ENCODE data around the gene TXNDC2.
"Not testable (repeated sequence)": the region's sequence is repeated elsewhere in the genome, so short reads cannot be mapped to it uniquely, and the experiment has no call there.

The TXNDC2 gene

GRCh38 chr18:9900699-9901098 is 14.9 kb downstream of the TXNDC2 start:
- Mint-ChIP-seq H3K27me3 (ENCODE audit: low read depth, poor library complexity) (peaks cover 8% of the 10 kb centered on the region), H3K4me3 (no peak overlapping the region), H3K36me3 (ENCODE audit: low read depth) (no peaks in the 10 kb centered on the region), H3K27ac (no peak overlapping the region), H3K4me1 (peaks cover 17% of the 10 kb centered on the region), H3K9me3 (no peaks in the 10 kb centered on the region)
- DNase-seq = no peak
- no peak for TF ChIP-seq CTCF (IDR thresholded peaks at IDR 0.05)

GRCh38 chr18:9901377-9901776 is 15.6 kb downstream of the TXNDC2 start:
- no peaks in the 10 kb centered on the region for H3K36me3 Mint-ChIP-seq (ENCODE audit: low read depth)
- no peak for TF ChIP-seq CTCF (IDR thresholded peaks at IDR 0.05)
- peaks cover 21% of the 10 kb centered on the region for H3K4me1 Mint-ChIP-seq
- DNase-seq = no peak
- H3K4me3 Mint-ChIP-seq = no peak overlapping the region
- H3K9me3 Mint-ChIP-seq = no peaks in the 10 kb centered on the region
- H3K27me3 Mint-ChIP-seq (ENCODE audit: low read depth, poor library complexity) = peaks cover 11% of the 10 kb centered on the region
- H3K27ac Mint-ChIP-seq = no peak overlapping the region

GRCh38 chr18:9902264-9902663 is 16.5 kb downstream of the TXNDC2 start:
- H3K36me3 Mint-ChIP-seq (ENCODE audit: low read depth); H3K4me3 Mint-ChIP-seq; DNase-seq; H3K27ac Mint-ChIP-seq; H3K9me3 Mint-ChIP-seq: not testable (repeated sequence)
- peaks cover 11% of the 10 kb centered on the region for H3K27me3 Mint-ChIP-seq (ENCODE audit: low read depth, poor library complexity)
- H3K4me1 Mint-ChIP-seq = peaks cover 21% of the 10 kb centered on the region

- no peak overlapping the region for H3K4me3 Mint-ChIP-seq
- H3K9me3 Mint-ChIP-seq = no peaks in the 10 kb centered on the region
- peaks cover 11% of the 10 kb centered on the region for H3K27me3 Mint-ChIP-seq (ENCODE audit: low read depth, poor library complexity)
- DNase-seq = no peak
- no peaks in the 10 kb centered on the region for H3K36me3 Mint-ChIP-seq (ENCODE audit: low read depth)
- H3K4me1 Mint-ChIP-seq = peaks cover 21% of the 10 kb centered on the region
- H3K27ac Mint-ChIP-seq = no peak overlapping the region
- TF ChIP-seq CTCF (IDR thresholded peaks at IDR 0.05) = no peak
These were observed 17.1 kb downstream of the TXNDC2 start for GRCh38 chr18:9902832-9903231.

- Mint-ChIP-seq H3K27me3 (ENCODE audit: low read depth, poor library complexity) (peaks cover 16% of the 10 kb centered on the region), H3K27ac (no peak overlapping the region), H3K4me3 (no peak overlapping the region), H3K9me3 (no peaks in the 10 kb centered on the region), H3K4me1 (peaks cover 21% of the 10 kb centered on the region), H3K36me3 (ENCODE audit: low read depth) (no peaks in the 10 kb centered on the region)
- no peak for DNase-seq
- no peak for TF ChIP-seq CTCF (IDR thresholded peaks at IDR 0.05)
These were observed 19.7 kb downstream of the TXNDC2 start for GRCh38 chr18:9905401-9905922.

- no peaks in the 10 kb centered on the region for H3K9me3 Mint-ChIP-seq
- no peak for TF ChIP-seq CTCF (IDR thresholded peaks at IDR 0.05)
- H3K27me3 Mint-ChIP-seq (ENCODE audit: low read depth, poor library complexity) = peaks cover 15% of the 10 kb centered on the region
- no peak for DNase-seq
- H3K4me3 Mint-ChIP-seq = no peak overlapping the region
- H3K27ac Mint-ChIP-seq = no peak overlapping the region
- no peaks in the 10 kb centered on the region for H3K36me3 Mint-ChIP-seq (ENCODE audit: low read depth)
- peaks cover 21% of the 10 kb centered on the region for H3K4me1 Mint-ChIP-seq
These were observed 20.7 kb downstream of the TXNDC2 start for GRCh38 chr18:9906481-9906880.
